ENCODE measurements around the gene VGLL4.
"Not testable (repeated sequence)": the region's sequence is repeated elsewhere in the genome, so short reads cannot be mapped to it uniquely, and the experiment has no call there.

The VGLL4 gene

DNA sequence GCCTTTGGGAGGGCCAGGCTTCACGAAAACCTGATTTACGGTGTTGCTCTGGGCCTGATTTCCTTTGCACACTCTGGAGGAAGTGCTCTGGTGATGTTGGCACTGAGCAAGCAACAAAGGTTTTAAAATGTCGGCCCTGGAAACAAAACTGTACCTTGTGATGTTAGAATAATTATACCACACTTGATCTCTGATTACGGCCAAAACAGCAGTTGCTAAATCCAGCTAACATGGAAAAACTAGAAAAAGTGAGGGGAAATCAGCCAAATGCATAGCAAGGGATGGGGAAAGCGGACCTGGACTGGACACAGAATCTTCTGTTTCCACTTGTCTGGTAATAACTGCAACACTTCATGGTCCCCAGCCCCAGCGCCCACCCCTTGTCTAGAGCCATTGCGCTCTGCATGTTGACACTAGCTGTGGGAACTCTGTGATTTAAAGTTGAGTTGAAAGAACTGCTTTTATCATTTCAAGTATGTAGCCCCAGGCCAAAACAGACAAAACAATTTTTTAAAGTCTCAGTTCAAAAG, 120.1 kb downstream of the VGLL4 start:
- Mint-ChIP-seq H3K4me1 (peaks cover 4% of the 10 kb centered on the region), H3K36me3 (no peaks in the 10 kb centered on the region), H3K9me3 (peaks cover 3% of the 10 kb centered on the region), H3K4me3 (no peak overlapping the region), H3K27ac (no peak overlapping the region)
- DNase-seq (ENCODE audit: low spot score in 2 of 2) (no peak), ATAC-seq (no peak)

DNA sequence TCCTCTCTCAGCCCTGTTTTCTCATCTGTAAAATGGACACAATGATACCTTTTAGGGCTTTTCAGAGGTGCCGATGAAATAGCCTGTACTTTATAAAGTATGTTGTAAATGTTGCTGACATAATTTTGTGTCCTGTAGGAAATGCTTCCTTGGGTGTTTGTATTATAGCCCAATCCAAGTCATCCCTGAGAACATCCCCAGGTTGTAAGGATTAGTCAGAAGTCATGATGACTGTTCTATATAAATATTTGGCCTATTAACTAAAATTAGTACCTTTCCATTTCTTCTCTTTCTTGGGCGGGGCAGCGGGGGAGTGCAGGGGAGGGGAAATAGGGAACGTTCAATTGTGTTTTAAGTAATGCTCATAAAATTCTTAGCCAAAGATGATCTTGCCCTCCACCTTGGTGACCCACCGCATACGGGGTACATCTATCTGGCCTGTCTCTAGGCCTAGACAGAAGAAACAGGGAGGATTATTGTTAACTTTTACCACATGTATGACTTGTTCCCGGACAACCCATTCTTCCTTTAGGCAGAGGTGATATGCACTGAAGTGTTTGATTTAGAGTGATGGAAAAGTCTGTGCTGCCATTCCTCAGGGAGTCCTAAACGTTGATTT, 120.7 kb downstream of the VGLL4 start:
- Mint-ChIP-seq H3K36me3 (no peaks in the 10 kb centered on the region), H3K27ac (no peak overlapping the region), H3K4me1 (peaks cover 4% of the 10 kb centered on the region), H3K4me3 (no peak overlapping the region), H3K9me3 (peaks cover 3% of the 10 kb centered on the region)
- ATAC-seq = no peak
- no peak for DNase-seq (ENCODE audit: low spot score in 2 of 2)

DNA sequence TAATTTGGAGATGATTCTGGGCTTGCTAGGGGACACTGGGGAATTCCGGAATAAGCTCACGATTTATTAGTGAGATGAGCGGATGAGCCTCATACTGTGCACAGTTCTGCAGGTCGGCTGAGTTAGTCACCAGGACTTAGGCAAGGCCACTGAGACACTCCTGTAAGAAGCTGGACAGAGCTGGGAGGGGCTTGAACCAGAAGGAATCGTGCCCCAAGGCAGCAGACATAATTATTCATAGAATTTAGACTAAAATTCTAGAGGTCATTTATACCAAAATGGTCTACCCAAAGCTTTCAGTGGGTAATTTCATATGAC, 121.4 kb downstream of the VGLL4 start:
- no peak for ATAC-seq
- Mint-ChIP-seq H3K4me3 (no peak overlapping the region), H3K4me1 (peaks cover 4% of the 10 kb centered on the region), H3K36me3 (no peaks in the 10 kb centered on the region), H3K9me3 (peaks cover 2% of the 10 kb centered on the region), H3K27ac (no peak overlapping the region)
- DNase-seq (ENCODE audit: low spot score in 2 of 2) = no peak

DNA sequence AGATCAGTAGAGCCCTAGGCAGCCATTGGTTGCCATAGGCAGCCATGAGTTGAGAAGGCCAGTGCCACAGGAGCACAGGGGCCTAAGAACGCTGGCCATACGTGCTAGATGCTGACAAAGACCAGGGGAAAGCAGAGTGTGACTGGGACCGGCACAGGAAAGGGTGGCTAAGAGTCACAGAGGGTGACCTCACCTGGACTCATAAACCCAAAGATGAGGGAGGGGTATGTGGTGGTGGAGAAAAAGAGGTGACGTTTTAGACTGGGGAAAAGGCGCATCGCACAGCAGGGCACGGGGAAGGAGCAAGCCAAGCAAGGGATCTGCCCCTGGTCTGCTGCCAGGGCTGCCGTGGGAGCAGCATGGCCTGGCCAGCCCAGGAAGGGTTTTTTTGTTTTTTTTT, 122.5 kb downstream of the VGLL4 start:
- DNase-seq (ENCODE audit: low spot score in 2 of 2) (no peak), ATAC-seq (no peak)
- Mint-ChIP-seq H3K9me3 (no peaks in the 10 kb centered on the region), H3K36me3 (peaks cover 6% of the 10 kb centered on the region), H3K4me3 (no peak overlapping the region), H3K4me1 (peaks cover 4% of the 10 kb centered on the region), H3K27ac (no peak overlapping the region)

DNA sequence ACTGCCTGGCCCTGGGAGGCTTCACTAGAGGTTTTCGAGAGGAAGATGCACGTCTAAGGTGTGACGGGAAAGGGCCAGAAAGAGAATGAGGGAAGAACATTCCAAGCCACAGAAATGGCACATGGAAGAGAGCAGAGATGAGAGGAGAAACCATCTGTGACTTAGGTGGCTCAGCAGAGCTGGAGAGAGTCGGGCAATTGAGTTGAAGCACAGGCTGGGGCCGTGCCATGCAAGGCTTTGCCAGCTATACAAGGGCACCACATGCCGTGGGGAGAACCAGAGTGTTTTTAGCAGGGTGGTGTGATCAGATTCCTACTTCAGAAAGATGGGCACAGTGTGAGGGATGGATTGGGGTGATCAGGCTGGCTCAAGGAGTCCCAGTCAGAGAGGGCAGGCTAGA, 126.1 kb downstream of the VGLL4 start:
- Mint-ChIP-seq H3K9me3 (no peaks in the 10 kb centered on the region), H3K36me3 (peaks cover 6% of the 10 kb centered on the region), H3K4me1 (peaks cover 4% of the 10 kb centered on the region), H3K27ac (no peak overlapping the region), H3K4me3 (no peak overlapping the region)
- no peak for DNase-seq (ENCODE audit: low spot score in 2 of 2)
- ATAC-seq = no peak

DNA sequence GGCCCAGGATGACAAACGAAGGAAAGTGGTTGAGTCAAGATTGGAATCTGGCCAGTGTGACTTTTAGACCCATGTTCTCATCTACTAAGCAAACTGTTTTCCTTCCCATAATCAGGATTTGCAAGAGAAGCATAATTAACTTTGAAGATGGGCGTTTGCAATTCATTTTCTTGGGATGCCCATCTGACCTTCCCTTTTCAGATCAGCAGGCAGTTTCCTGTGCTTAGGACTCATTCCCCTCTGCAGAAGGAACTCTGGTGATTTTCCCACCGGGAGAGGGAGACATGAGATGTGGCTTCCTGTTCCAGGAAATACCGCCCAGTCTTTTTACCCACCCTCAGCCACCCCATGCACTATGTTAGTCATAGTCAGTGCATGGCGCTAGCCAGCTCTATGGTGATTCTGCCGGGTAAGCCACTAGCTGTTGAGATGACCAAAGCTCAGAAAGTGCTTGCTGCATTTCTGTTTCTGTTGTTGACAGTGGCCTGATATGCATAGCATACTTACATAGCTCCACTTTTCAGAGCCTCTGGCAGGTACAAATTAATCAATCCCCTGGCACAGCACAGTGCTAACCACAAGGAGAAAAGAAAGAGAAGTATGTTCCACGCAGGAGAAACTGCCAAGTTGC, 129.4 kb downstream of the VGLL4 start:
- H3K27ac Mint-ChIP-seq = no peak overlapping the region
- H3K4me3 Mint-ChIP-seq = no peak overlapping the region
- H3K4me1 Mint-ChIP-seq = peaks cover 8% of the 10 kb centered on the region
- ATAC-seq (peak; percentile 37), DNase-seq (ENCODE audit: low spot score in 2 of 2) (no peak)
- H3K36me3 Mint-ChIP-seq = peaks cover 6% of the 10 kb centered on the region
- no peaks in the 10 kb centered on the region for H3K9me3 Mint-ChIP-seq

DNA sequence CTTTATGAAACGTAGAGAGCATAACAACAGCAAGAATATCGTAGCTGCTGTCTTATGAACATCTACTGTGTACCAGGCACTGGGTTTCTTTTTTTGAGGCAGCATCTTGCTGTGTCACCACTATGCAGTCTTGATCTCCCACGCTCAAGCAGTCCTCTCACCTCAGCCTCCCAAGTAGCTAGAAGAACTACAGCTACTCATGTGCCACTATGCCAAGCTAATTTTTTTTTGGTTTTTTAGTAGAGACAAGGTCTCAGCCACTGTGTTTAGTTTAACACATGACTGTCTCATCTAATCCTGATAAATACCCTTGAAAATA, 129.9 kb downstream of the VGLL4 start:
- Mint-ChIP-seq H3K4me1 (peaks cover 8% of the 10 kb centered on the region), H3K9me3 (no peaks in the 10 kb centered on the region), H3K4me3 (no peak overlapping the region), H3K36me3 (peaks cover 6% of the 10 kb centered on the region), H3K27ac (no peak overlapping the region)
- DNase-seq (ENCODE audit: low spot score in 2 of 2) = no peak
- ATAC-seq = no peak

DNA sequence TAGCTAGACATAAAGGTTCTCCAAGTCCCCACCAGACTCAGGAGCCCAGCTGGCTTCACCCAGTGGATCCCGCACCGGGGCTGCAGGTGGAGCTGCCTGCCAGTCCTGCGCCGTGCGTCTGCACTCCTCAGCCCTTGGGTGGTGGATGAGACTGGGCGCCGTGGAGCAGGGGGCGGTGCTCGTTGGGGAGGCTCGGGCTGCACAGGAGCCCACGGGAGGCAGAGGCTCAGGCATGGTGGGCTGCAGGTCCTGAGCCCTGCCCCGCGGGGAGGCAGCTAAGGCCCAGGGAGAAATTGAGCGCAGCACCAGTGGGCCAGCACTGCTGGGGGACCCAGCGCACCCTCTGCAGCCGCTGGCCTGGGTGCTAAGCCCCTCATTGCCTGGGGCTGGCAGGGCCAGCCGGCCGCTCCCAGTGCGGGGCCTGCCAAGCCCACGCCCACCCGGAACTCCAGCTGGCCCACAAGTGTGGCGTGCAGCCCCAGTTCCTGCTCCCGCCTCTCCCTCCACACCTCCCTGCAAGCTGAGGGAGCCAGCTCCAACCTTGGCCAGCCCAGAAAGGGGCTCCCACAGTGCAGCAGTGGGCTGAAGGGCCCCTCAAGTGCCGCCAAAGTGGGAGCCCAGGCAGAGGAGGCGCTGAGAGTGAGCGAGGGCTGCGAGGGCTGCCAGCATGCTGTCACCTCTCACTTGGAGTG, 130.4 kb downstream of the VGLL4 start:
- H3K9me3 Mint-ChIP-seq; ATAC-seq; H3K27ac Mint-ChIP-seq; H3K4me1 Mint-ChIP-seq; DNase-seq (ENCODE audit: low spot score in 2 of 2); H3K36me3 Mint-ChIP-seq; H3K4me3 Mint-ChIP-seq: not testable (repeated sequence)

DNA sequence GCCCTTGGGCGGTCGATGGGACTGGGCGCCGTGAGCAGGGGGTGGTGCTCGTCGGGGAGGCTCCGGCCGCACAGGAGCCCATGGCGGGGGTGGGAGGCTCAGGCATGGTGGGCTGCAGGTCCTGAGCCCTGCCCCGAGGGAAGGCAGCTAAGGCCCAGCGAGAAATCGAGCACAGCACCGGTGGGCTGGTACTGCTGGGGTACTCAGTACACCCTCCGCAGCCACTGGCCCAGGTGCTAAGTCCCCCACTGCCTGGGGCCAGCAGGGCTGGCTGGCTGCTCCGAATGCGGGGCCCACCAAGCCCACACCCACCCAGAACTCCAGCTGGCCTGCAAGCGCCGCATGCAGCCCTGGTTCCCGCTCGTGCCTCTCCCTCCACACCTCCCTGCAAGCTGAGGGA, 132.1 kb downstream of the VGLL4 start:
- not testable (repeated sequence) for ATAC-seq, H3K4me1 Mint-ChIP-seq

DNA sequence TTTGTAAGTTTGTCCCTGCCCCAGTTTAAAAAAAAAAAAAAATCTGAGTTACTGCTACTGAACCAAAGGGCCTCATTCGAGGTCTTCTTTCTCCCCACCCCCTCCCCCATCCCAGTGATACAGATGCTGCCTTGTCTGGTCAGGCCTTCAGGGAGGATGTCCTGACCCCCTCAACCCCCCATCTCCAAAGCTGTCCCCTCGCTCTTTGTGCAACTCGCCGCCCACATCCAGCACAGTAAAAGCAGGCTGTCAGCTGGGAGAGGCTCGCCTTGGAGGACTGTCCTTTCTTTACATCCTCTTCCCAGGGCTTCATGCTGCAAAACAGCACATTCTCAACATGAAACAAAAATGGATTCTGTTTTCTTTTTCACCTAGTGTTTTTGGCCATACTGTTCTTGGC, 133.4 kb downstream of the VGLL4 start:
- no peaks in the 10 kb centered on the region for H3K9me3 Mint-ChIP-seq
- no peaks in the 10 kb centered on the region for H3K36me3 Mint-ChIP-seq
- DNase-seq (ENCODE audit: low spot score in 2 of 2) = no peak
- no peak overlapping the region for H3K27ac Mint-ChIP-seq
- ATAC-seq = no peak
- no peak overlapping the region for H3K4me3 Mint-ChIP-seq
- H3K4me1 Mint-ChIP-seq = peaks cover 8% of the 10 kb centered on the region

More for the DNA sequence above, 132.1 kb downstream of the VGLL4 start:
- not testable (repeated sequence) for H3K4me3 Mint-ChIP-seq; H3K9me3 Mint-ChIP-seq; DNase-seq (ENCODE audit: low spot score in 2 of 2); H3K36me3 Mint-ChIP-seq
- H3K27ac Mint-ChIP-seq = peak overlapping the region; percentile 63

DNA sequence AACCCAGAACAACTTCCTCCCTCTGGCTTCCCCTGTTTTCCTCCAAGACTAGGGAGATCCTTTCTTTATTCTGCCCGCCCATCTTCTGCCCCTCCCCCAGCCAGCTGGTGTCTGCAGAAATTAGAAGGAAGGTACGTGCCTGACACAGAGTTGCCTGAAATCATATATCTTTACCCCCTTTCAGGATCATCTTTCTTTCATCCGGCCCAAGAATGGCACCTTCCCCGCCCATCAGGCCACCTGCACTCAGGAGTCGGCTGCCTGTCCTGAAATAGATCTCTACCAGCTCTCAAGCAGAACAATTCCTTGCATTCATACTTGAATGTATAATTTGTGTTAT, 133.7 kb downstream of the VGLL4 start:
- Mint-ChIP-seq H3K4me1 (peaks cover 8% of the 10 kb centered on the region), H3K9me3 (no peaks in the 10 kb centered on the region), H3K4me3 (no peak overlapping the region), H3K36me3 (no peaks in the 10 kb centered on the region), H3K27ac (no peak overlapping the region)
- no peak for DNase-seq (ENCODE audit: low spot score in 2 of 2)
- ATAC-seq = no peak

DNA sequence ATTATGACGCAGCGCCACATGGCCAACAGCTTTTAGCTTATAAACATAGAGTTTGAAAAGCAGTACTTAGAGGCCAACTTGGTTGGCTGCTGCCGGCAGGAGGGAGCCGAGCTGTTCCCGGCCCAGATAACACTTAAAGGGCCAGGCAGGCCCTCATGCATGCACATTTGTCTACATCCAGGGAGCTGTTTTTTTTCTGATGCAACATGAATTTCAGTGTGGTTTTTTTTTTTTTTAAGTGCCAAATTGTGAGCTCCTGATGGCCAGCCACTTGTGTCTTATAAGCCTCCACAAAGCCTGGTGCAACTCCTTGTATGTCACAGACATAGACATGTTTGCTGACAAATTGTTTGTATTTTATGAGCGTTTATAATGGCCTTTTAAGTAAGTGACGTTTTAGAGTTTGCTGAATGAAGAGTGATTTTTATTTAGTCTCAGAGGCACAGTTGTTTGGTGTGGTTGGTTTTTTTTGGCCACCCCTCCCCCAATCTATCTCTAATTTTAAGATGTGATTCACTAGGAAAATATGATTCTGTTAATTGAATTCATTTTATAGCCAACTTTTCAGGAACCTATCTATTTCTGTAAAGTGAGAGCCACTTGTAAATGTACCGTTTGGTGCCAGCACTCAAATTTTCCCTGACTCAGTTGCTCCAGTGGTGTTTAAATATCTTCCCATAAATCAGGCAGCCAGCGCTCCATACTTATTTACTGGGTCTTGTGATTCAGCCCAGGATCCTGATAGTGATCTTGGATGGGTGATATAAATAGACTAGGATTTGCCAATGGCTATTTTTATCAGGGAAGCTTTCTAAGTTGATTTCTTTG, 134.3 kb downstream of the VGLL4 start:
- peak overlapping the region; percentile 26 for H3K27ac Mint-ChIP-seq
- H3K36me3 Mint-ChIP-seq = no peaks in the 10 kb centered on the region

DNA sequence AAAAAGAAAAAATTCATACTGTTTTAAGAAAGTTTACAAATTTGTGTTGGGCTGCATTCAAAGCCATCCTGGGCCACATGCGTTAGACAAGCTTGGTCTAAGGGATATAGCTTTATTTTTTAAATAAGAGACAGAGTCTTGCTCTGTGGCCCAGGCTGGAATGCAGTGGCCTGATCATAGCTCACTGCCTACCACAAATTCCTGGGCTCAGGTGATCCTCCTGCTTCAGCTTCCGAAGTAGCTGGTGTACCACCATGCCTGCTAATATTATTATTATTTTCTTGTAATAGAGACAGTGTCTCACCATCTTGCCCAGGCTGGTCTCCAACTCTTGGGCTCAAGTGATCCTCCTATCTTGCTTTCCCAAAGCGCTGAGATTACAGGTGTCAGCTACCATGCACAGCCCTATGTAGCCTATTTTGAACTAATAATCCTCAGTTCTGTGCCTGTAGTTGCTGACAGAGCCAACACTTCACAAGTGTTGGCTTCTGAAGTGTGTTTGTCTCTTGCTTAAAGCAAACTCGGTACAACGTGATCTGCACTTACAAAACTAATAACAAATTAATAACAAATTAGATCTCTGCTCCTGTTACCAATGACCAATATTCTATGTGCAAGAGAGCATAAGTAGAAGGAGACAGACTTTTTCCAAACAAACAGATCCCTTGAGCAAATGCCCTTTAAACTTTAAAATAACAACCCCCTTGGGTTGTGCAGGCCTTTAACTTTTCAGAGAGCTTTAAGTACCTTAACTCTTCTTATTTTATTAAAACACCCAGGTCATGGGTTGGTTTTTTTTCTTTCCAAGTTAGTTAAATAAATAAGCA, 135.2 kb downstream of the VGLL4 start:
- Mint-ChIP-seq H3K4me3 (no peak overlapping the region), H3K4me1 (peaks cover 8% of the 10 kb centered on the region), H3K27ac (no peak overlapping the region), H3K36me3 (no peaks in the 10 kb centered on the region), H3K9me3 (no peaks in the 10 kb centered on the region)
- DNase-seq (ENCODE audit: low spot score in 2 of 2) = no peak
- ATAC-seq = no peak

More for the DNA sequence above, 134.3 kb downstream of the VGLL4 start:
- H3K4me1 Mint-ChIP-seq = peaks cover 8% of the 10 kb centered on the region
- no peak for ATAC-seq
- no peak for DNase-seq (ENCODE audit: low spot score in 2 of 2)
- H3K4me3 Mint-ChIP-seq = no peak overlapping the region
- no peaks in the 10 kb centered on the region for H3K9me3 Mint-ChIP-seq

DNA sequence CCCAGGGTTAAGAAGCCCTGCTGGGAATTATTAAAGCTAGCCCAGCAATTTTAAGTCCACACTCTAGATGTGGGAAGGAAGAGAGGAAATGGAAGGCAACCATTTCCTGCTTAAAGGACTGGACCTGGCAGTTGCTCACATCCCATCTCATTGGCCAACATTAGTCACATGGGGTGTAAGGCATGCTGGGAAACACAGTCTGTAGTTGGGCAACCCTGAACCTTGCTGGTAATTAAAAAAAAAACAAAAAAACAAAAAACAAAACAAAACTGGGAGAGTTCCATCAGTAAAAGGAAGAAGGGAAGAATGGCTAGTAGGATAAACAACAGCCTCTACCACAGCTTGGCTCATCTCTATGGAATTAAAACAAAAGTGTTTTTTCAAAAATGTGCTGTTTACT, 136.0 kb downstream of the VGLL4 start:
- DNase-seq (ENCODE audit: low spot score in 2 of 2) = no peak
- no peaks in the 10 kb centered on the region for H3K36me3 Mint-ChIP-seq
- H3K27ac Mint-ChIP-seq = no peak overlapping the region
- H3K4me3 Mint-ChIP-seq = no peak overlapping the region
- no peaks in the 10 kb centered on the region for H3K9me3 Mint-ChIP-seq
- ATAC-seq = no peak
- peaks cover 8% of the 10 kb centered on the region for H3K4me1 Mint-ChIP-seq

Data from stimulated activated effector memory CD8-positive, alpha-beta T cell treated with anti-CD3 and anti-CD28 coated beads, Interleukin-12 subunit alpha, Interleukin-12 subunit beta, amount 100 ng/mL, for 72 hours (primary cell).